K562 (cell line): ENCODE results near the gene ZDHHC8. TPM values are rescaled to one million over a fixed set of nuclear protein-coding genes. Genes with fewer than 3 reads are reported as not detected.

Experiments
- ARID3B ChIP-seq: fragments of 250-450 bp; sonication (Bioruptor Pico); IDR thresholded peaks from 2 replicates; pipeline ENCODE4 v1.4.0; 2020; ENCODE audit warnings: borderline replicate concordance
- BMI1 ChIP-seq: fragments of 150-350 bp; IDR thresholded peaks from 2 replicates; pipeline ENCODE4 v1.6.1; 2014; ENCODE audit warnings: low read length
- BRCA1 ChIP-seq, 2 experiments: fragments of 450-650 bp in 1 of 2; sonication (generic) in 1 of 2; formaldehyde crosslinking in 1 of 2; IDR thresholded peaks; 2 replicates each; pipeline versions ENCODE4 v1.5.0 to v1.6.1; 2017 to 2020; ENCODE audit warnings: mild to moderate bottlenecking in 1 of 2, missing genetic modification reagents in 1 of 2
- CBFA2T2 ChIP-seq: fragments of 450-650 bp; conservative IDR thresholded peaks from 2 replicates; pipeline ENCODE4 v1.6.1; 2017; ENCODE audit warnings: mild to moderate bottlenecking
- CEBPB ChIP-seq: fragments of 450-650 bp; IDR thresholded peaks from 2 replicates; pipeline ENCODE4 v1.6.1; 2016; ENCODE audit warnings: missing genetic modification characterization, missing compliant biosample characterization
- CHCHD3 ChIP-seq: fragments of 250-450 bp; sonication (Bioruptor Pico); IDR thresholded peaks from 2 replicates; pipeline ENCODE4 v2.1.2; 2022; ENCODE audit warnings: mild to moderate bottlenecking
- EHMT2 ChIP-seq: fragments of 450-650 bp; IDR thresholded peaks from 2 replicates; pipeline ENCODE4 v1.6.1; 2018; ENCODE audit warnings: antibody characterized with exemption
- HDAC6 ChIP-seq: IDR thresholded peaks from 2 replicates; pipeline ENCODE4 v1.6.1; 2012; ENCODE audit warnings: low read depth, mild to moderate bottlenecking, control low read depth, inconsistent platforms, low read length, moderate library complexity
- HMG20B ChIP-seq: fragments of 250-450 bp; sonication (Bioruptor Pico); IDR thresholded peaks from 2 replicates; pipeline ENCODE4 v1.5.0; 2021; ENCODE audit warnings: mild to moderate bottlenecking
- HMGN3 ChIP-seq: IDR thresholded peaks from 2 replicates; pipeline ENCODE4 v1.6.1; 2011; ENCODE audit warnings: borderline replicate concordance, low read depth, mild to moderate bottlenecking, mixed read lengths, low read length; ENCODE audit not compliant: insufficient read length; ENCODE audit errors: extremely low read depth
- HNRNPUL1 ChIP-seq: fragments of 200-400 bp; formaldehyde crosslinking; IDR thresholded peaks from 2 replicates; pipeline ENCODE4 v1.6.1; 2017; ENCODE audit warnings: low read length
- MED1 ChIP-seq: sonication (generic); formaldehyde crosslinking; IDR thresholded peaks from 2 replicates; pipeline ENCODE4 v1.8.1; 2023; ENCODE audit warnings: missing genetic modification reagents, borderline replicate concordance
- RBFOX2 ChIP-seq: fragments of 200-400 bp; formaldehyde crosslinking; IDR thresholded peaks from 2 replicates; pipeline ENCODE4 v1.6.1; 2017; ENCODE audit warnings: low read depth, mild to moderate bottlenecking, low read length, moderate library complexity
- SIRT6 ChIP-seq: IDR thresholded peaks from one replicate; pipeline ENCODE4 v1.6.1; 2012; ENCODE audit warnings: low read depth, mild to moderate bottlenecking, control low read depth, inconsistent platforms, low read length, moderate library complexity
- SMARCA5 ChIP-seq: fragments of 450-650 bp; IDR thresholded peaks from 2 replicates; pipeline ENCODE4 v1.6.1; 2016
- STAG1 ChIP-seq: sonication (generic); formaldehyde crosslinking; IDR thresholded peaks from 2 replicates; pipeline ENCODE4 v1.5.0; 2020; ENCODE audit warnings: missing genetic modification reagents, borderline replicate concordance
- TBL1XR1 ChIP-seq, 2 experiments: IDR thresholded peaks; 2 replicates each; pipeline ENCODE4 v1.6.1; 2012; ENCODE audit warnings: improper control_type of control experiment in 2 of 2, low read length in 2 of 2, mild to moderate bottlenecking in 1 of 2
- TFE3 ChIP-seq: fragments of 450-650 bp; formaldehyde crosslinking; IDR thresholded peaks from 2 replicates; pipeline ENCODE4 v1.4.0; 2020; ENCODE audit warnings: mild to moderate bottlenecking, mixed read lengths
- USF1 ChIP-seq: sonication (generic); formaldehyde crosslinking; IDR thresholded peaks from 2 replicates; pipeline ENCODE4 v1.9.0; 2022; ENCODE audit warnings: mild to moderate bottlenecking, missing genetic modification reagents
- ZC3H4 ChIP-seq: sonication (generic); formaldehyde crosslinking; IDR thresholded peaks from 2 replicates; pipeline ENCODE4 v1.9.0; 2021; ENCODE audit warnings: missing genetic modification reagents, borderline replicate concordance
- ZFP36 ChIP-seq: fragments of 150-350 bp; IDR thresholded peaks from 2 replicates; pipeline ENCODE4 v1.6.1; 2018; ENCODE audit warnings: low read length, low read depth; ENCODE audit not compliant: partially characterized antibody
- ZNF277 ChIP-seq: fragments of 250-450 bp; sonication (Bioruptor Pico); IDR thresholded peaks from 2 replicates; pipeline ENCODE4 v1.8.0; 2022; ENCODE audit warnings: inconsistent platforms, mild to moderate bottlenecking, moderate library complexity, borderline replicate concordance
- ZNF3 ChIP-seq: fragments of 250-450 bp; sonication (Bioruptor Pico); IDR thresholded peaks from 2 replicates; pipeline ENCODE4 v1.5.0; 2021; ENCODE audit warnings: mild to moderate bottlenecking, moderate library complexity
- ZNF384 ChIP-seq: IDR thresholded peaks from 2 replicates; pipeline ENCODE4 v1.6.1; 2012; ENCODE audit warnings: low read depth, low read length, improper control_type of control experiment
- polyA plus RNA-seq, 8 experiments: library from polyadenylated mRNA; depleted of rRNA in 4 of 8; stranded (reverse) in 5 of 8; unstranded in 3 of 8; fragments of >200 nt; fragmentation: Nextera tagmentation in 2 of 8; fragmentation: Illumina TruSeq in 1 of 8; extraction: Ambion mirVana in 2 of 8; extraction: Trizol in 1 of 8; gene quantifications; 2 replicates each; pipeline versions ENCODE4 v1.2.1 to v1.2.3, GENCODE V29; 2011 to 2014; ENCODE audit warnings: inconsistent platforms in 1 of 8, missing spikeins in 1 of 8
- total RNA-seq, 7 experiments: library from RNA; depleted of rRNA in 6 of 7; stranded (reverse); fragments of >200 nt in 6 of 7; fragmentation: Illumina TruSeq in 2 of 7; extraction: Trizol in 2 of 7; gene quantifications; 2 replicates each; pipeline versions ENCODE4 v1.2.1 to v1.2.3, GENCODE V29; 2011 to 2021; ENCODE audit warnings: low replicate concordance in 1 of 7

Gene ZDHHC8
- total and polyA plus RNA-seq, 9 of the 15 experiments (the other 6 are each of a cell fraction or from before 2014, with no cell fraction given): 0.04 to 109 (median 16.4) TPM

GRCh38 chr22:20148414-20148813 is 16.8 kb downstream of the ZDHHC8 start (continued):
- TF ChIP-seq BRCA1 (IDR thresholded peaks at IDR 0.05): no peak
- TF ChIP-seq BRCA1 (CRISPR knock-in tag; IDR thresholded peaks at IDR 0.05): 0 out of 2 replicates have a peak, but pooled peaks have one; percentile 72
- TF ChIP-seq HMGN3: no peak
- TF ChIP-seq RBFOX2: peak; percentile 33; the same call in 1 of the 2 replicates
- TF ChIP-seq TFE3 (CRISPR knock-in tag): no peak
- no peak for TF ChIP-seq HNRNPUL1
- no peak for TF ChIP-seq EHMT2
- TF ChIP-seq CHCHD3 (CRISPR knock-in tag): no peak
- no peak for TF ChIP-seq SIRT6
- 0 out of 2 replicates have a peak, but pooled peaks have one; percentile 45 for TF ChIP-seq STAG1
- TF ChIP-seq ZNF3 (CRISPR knock-in tag): no peak
- no peak for TF ChIP-seq SMARCA5
- TF ChIP-seq CBFA2T2: no peak
- TF ChIP-seq HDAC6: no peak
- no peak for TF ChIP-seq BMI1
- no peak for TF ChIP-seq ZFP36
- TF ChIP-seq CEBPB (tag): no peak
- no peak for TF ChIP-seq ARID3B (CRISPR knock-in tag)
- TF ChIP-seq ZC3H4 (CRISPR knock-in tag): no peak
- peak; percentile 84; the same call in 1 of the 2 replicates for TF ChIP-seq MED1 (CRISPR knock-in tag)
- peak; percentile 15; the same call in 1 of the 2 replicates for TF ChIP-seq USF1 (CRISPR knock-in tag)
- no peak for TF ChIP-seq HMG20B (CRISPR knock-in tag)
- TF ChIP-seq TBL1XR1 (IDR thresholded peaks at IDR 0.05; ENCODE audit: low read length in 2 of 2): no peak
- no peak for TF ChIP-seq ZNF277 (CRISPR knock-in tag)
- no peak for TF ChIP-seq ZNF384
